ENCODE measurements around the gene JARID2.

DNA sequence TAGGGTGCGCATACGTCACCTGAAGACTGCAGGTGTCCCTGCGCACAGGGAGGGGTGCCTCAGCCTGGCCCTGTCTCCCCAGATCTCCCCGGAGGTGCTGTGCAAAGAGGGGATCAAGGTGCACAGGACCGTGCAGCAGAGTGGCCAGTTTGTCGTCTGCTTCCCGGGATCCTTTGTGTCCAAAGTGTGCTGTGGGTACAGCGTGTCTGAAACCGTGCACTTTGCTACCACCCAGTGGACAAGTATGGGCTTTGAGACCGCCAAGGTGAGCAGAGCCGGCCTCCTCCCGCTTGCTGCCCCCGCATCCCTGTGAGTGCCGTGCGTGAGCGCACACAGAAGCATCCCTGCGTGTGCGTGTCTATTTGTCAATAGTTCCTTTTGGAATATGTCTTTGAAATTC lies 266.3 kb downstream of the JARID2 start:
- TF ChIP-seq YY1 (IDR thresholded peaks at IDR 0.05; ENCODE audit: low read depth) (no peak), FOXM1 (IDR thresholded peaks at IDR 0.05; ENCODE audit: low read depth) (no peak), CTCF (IDR thresholded peaks at IDR 0.05) (peak; percentile 30), GABPA (IDR thresholded peaks at IDR 0.05; ENCODE audit: low read depth) (no peak), NRF1 (IDR thresholded peaks at IDR 0.05; ENCODE audit: low read depth, low read length) (no peak), MAX (IDR thresholded peaks at IDR 0.05; ENCODE audit: low read depth) (no peak), REST (IDR thresholded peaks at IDR 0.05; ENCODE audit: low read depth, low read length) (no peak), ZBTB33 (IDR thresholded peaks at IDR 0.05; ENCODE audit: borderline replicate concordance, low read depth) (0 out of 2 replicates have a peak, but pooled peaks have one; percentile 13), TCF12 (IDR thresholded peaks at IDR 0.05) (no peak), PBX3 (IDR thresholded peaks at IDR 0.05) (no peak), EP300 (IDR thresholded peaks at IDR 0.05; ENCODE audit: borderline replicate concordance in 1 of 2, low read depth in 1 of 2, low read length in 1 of 2) (no peak), TAF1 (IDR thresholded peaks at IDR 0.05; ENCODE audit: borderline replicate concordance, low read depth, low read length) (no peak), TEAD4 (IDR thresholded peaks at IDR 0.05; ENCODE audit: borderline replicate concordance, insufficient read depth) (no peak)
- TF ChIP-seq, protein P1, sequence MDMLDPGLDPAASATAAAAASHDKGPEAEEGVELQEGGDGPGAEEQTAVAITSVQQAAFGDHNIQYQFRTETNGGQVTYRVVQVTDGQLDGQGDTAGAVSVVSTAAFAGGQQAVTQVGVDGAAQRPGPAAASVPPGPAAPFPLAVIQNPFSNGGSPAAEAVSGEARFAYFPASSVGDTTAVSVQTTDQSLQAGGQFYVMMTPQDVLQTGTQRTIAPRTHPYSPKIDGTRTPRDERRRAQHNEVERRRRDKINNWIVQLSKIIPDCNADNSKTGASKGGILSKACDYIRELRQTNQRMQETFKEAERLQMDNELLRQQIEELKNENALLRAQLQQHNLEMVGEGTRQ (IDR thresholded peaks at IDR 0.05; ENCODE audit: borderline replicate concordance, low read depth, low read length), result no peak

Data from SK-N-SH (cell line).